Effector memory CD4-positive, alpha-beta T cell (primary cell): ENCODE data around the gene CTCF.

Experiments
- DNase-seq, 3 donors: peaks; one replicate each; pipeline ENCODE4 v3.0.0-alpha.2; 2020
- H3K27ac ChIP-seq: 2 replicates; pipeline ENCODE4 v1.7.0; 2013; ENCODE audit warnings: mild to moderate bottlenecking, low read length, moderate library complexity; ENCODE audit not compliant: insufficient read depth, poor library complexity, severe bottlenecking
- H3K27me3 ChIP-seq: replicated peaks from 2 replicates; pipeline ENCODE4 v1.7.0; 2013; ENCODE audit warnings: mild to moderate bottlenecking, low read length; ENCODE audit not compliant: insufficient read depth, control insufficient read depth, poor library complexity, severe bottlenecking
- H3K36me3 ChIP-seq: 2 replicates; pipeline ENCODE4 v1.7.0; 2013; ENCODE audit warnings: mild to moderate bottlenecking, low read length, moderate library complexity; ENCODE audit not compliant: control insufficient read depth, insufficient read depth
- H3K4me1 ChIP-seq: 2 replicates; pipeline ENCODE4 v1.7.0; 2013; ENCODE audit warnings: low read length, mild to moderate bottlenecking; ENCODE audit not compliant: control insufficient read depth, insufficient read depth, poor library complexity, severe bottlenecking
- H3K4me3 ChIP-seq: 2 replicates; pipeline ENCODE4 v1.7.0; 2013; ENCODE audit warnings: low read length, low read depth, mild to moderate bottlenecking; ENCODE audit not compliant: insufficient read depth, poor library complexity, severe bottlenecking
- H3K9me3 ChIP-seq: 2 replicates; pipeline ENCODE4 v1.7.0; 2013; ENCODE audit warnings: mild to moderate bottlenecking, low read length, moderate library complexity; ENCODE audit not compliant: control insufficient read depth

Gene CTCF

GRCh38 chr16:67593701-67594100 lies 31.4 kb downstream of the CTCF start:
- Histone ChIP-seq H3K27me3 (no peaks in the 10 kb centered on the region), H3K27ac (no peak overlapping the region), H3K9me3 (no peaks in the 10 kb centered on the region), H3K36me3 (peaks cover 6% of the 10 kb centered on the region), H3K4me1 (no peaks in the 10 kb centered on the region), H3K4me3 (no peak overlapping the region)
- DNase-seq = no peak

- Histone ChIP-seq H3K4me3 (no peak overlapping the region), H3K27ac (no peak overlapping the region), H3K4me1 (no peaks in the 10 kb centered on the region), H3K9me3 (no peaks in the 10 kb centered on the region), H3K27me3 (no peaks in the 10 kb centered on the region), H3K36me3 (peaks cover 5% of the 10 kb centered on the region)
- DNase-seq = no peak
Observed at GRCh38 chr16:67594256-67594915, 32.1 kb downstream of the CTCF start.

- Histone ChIP-seq H3K4me1 (no peaks in the 10 kb centered on the region), H3K27ac (no peak overlapping the region), H3K27me3 (no peaks in the 10 kb centered on the region), H3K4me3 (no peak overlapping the region), H3K36me3 (no peaks in the 10 kb centered on the region), H3K9me3 (no peaks in the 10 kb centered on the region)
- no peak for DNase-seq
Observed at GRCh38 chr16:67594956-67595355, 32.6 kb downstream of the CTCF start.

DNA sequence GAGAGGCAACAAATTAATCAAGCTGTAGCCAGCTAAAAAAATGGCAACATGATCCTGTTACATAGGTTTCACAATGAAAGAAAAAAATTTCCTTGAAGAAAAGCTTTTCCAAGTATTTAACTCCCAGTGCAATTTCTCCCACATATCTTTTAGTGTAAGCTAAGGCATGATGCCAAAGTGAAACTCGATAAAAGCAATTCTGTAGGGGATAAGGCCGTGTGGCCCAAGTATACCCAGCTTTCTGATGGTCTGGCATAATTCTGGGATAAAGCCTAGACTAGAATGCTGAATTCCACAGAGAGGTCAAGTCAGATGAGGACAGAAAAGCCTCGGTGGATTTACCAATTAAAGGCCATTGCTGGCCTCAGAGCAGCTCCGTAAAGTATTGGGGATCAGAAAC lies 36.2 kb downstream of the CTCF start:
- Histone ChIP-seq H3K27ac (no peak overlapping the region), H3K4me1 (no peaks in the 10 kb centered on the region), H3K27me3 (no peaks in the 10 kb centered on the region), H3K36me3 (no peaks in the 10 kb centered on the region), H3K4me3 (no peak overlapping the region), H3K9me3 (no peaks in the 10 kb centered on the region)
- DNase-seq = no peak

DNA sequence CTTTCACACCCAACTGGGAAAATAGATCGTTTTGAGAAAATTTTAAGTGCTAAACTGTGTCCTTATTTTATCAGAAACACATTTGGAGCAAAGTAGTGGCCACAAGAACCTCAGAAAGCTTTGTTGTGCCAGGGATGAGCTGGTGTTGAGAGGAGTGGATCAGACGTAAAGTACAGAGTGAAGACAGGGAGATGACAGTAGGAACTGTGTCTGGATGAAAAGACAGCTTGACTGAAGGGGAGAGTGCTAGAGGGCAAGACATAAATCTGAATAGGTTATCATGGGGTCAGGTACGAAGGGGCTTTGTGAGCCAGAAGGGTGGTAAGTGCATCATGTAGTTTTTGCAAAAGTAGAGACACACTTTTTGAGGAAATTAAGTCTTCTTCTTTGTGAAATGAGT lies 43.3 kb downstream of the CTCF start:
- DNase-seq = no peak
- H3K9me3 ChIP-seq = no peaks in the 10 kb centered on the region
- no peak overlapping the region for H3K27ac ChIP-seq
- peaks cover 1% of the 10 kb centered on the region for H3K36me3 ChIP-seq
- no peaks in the 10 kb centered on the region for H3K27me3 ChIP-seq
- H3K4me3 ChIP-seq = no peak overlapping the region
- no peaks in the 10 kb centered on the region for H3K4me1 ChIP-seq

GRCh38 chr16:67606632-67607031 lies 44.3 kb downstream of the CTCF start:
- peaks cover 11% of the 10 kb centered on the region for H3K36me3 ChIP-seq
- H3K9me3 ChIP-seq = no peaks in the 10 kb centered on the region
- no peak for DNase-seq
- H3K27ac ChIP-seq = no peak overlapping the region
- H3K4me3 ChIP-seq = no peak overlapping the region
- H3K27me3 ChIP-seq = no peaks in the 10 kb centered on the region
- no peaks in the 10 kb centered on the region for H3K4me1 ChIP-seq

- DNase-seq = no peak
- Histone ChIP-seq H3K4me3 (no peak overlapping the region), H3K27ac (no peak overlapping the region), H3K27me3 (no peaks in the 10 kb centered on the region), H3K36me3 (peaks cover 29% of the 10 kb centered on the region), H3K4me1 (no peaks in the 10 kb centered on the region), H3K9me3 (no peaks in the 10 kb centered on the region)
Observed at GRCh38 chr16:67608364-67608763, 46.0 kb downstream of the CTCF start.

- no peak overlapping the region for H3K4me3 ChIP-seq
- no peak for DNase-seq
- H3K9me3 ChIP-seq = no peaks in the 10 kb centered on the region
- no peaks in the 10 kb centered on the region for H3K27me3 ChIP-seq
- no peaks in the 10 kb centered on the region for H3K4me1 ChIP-seq
- H3K27ac ChIP-seq = no peak overlapping the region
- peaks cover 55% of the 10 kb centered on the region for H3K36me3 ChIP-seq
Observed at GRCh38 chr16:67613808-67614207, 51.5 kb downstream of the CTCF start.

- Histone ChIP-seq H3K4me3 (no peak overlapping the region), H3K36me3 (peaks cover 76% of the 10 kb centered on the region), H3K4me1 (no peaks in the 10 kb centered on the region), H3K27ac (no peak overlapping the region), H3K27me3 (no peaks in the 10 kb centered on the region), H3K9me3 (no peaks in the 10 kb centered on the region)
- no peak for DNase-seq
Observed at GRCh38 chr16:67628216-67628615, 65.9 kb downstream of the CTCF start.

- DNase-seq = no peak
Observed at GRCh38 chr16:67632415-67633172, 70.3 kb downstream of the CTCF start.

More at GRCh38 chr16:67632415-67633172, 70.3 kb downstream of the CTCF start:
- H3K27me3 ChIP-seq = no peaks in the 10 kb centered on the region
- H3K9me3 ChIP-seq = no peaks in the 10 kb centered on the region
- no peaks in the 10 kb centered on the region for H3K4me1 ChIP-seq
- H3K4me3 ChIP-seq = no peak overlapping the region
- H3K27ac ChIP-seq = no peak overlapping the region
- H3K36me3 ChIP-seq = peaks cover 66% of the 10 kb centered on the region
